CD14-positive monocyte (primary cell): ENCODE measurements around the gene ECSIT. TPM values are rescaled to one million over a fixed set of nuclear protein-coding genes. Genes with fewer than 3 reads are reported as not detected.
A peak's percentile ranks its signal among the peaks of the same experiment; 100 is the strongest.

Experiments
- DNase-seq, 3 donors: peaks; one replicate each; pipeline ENCODE4 v3.0.0-alpha.2; 2011 to 2022
- H2AFZ ChIP-seq: 2 replicates; pipeline ENCODE4 v1.6.0; 2012; ENCODE audit warnings: mild to moderate bottlenecking, low read depth, low read length, inconsistent platforms; ENCODE audit not compliant: insufficient read depth, poor library complexity, severe bottlenecking
- H3K27ac ChIP-seq, 2 donors: 1 replicate in 1 of 2; 2 replicates in 1 of 2; pipeline ENCODE4 v1.5.1; 2012 to 2013; ENCODE audit warnings: low read length in 2 of 2, control low read depth in 1 of 2, inconsistent platforms in 1 of 2, low read depth in 1 of 2, mild to moderate bottlenecking in 1 of 2
- H3K27me3 ChIP-seq, 2 donors: one replicate each; pipeline versions ENCODE4 v1.6.0 to v1.6.1; 2011 to 2013; ENCODE audit warnings: low read length in 2 of 2; ENCODE audit not compliant: control insufficient read depth in 2 of 2, insufficient read depth in 2 of 2
- H3K36me3 ChIP-seq, 2 donors: replicated peaks in 1 of 2; 1 replicate in 1 of 2; 2 replicates in 1 of 2; pipeline versions ENCODE4 v1.5.1 to v1.6.1; 2012 to 2013; ENCODE audit warnings: low read length in 2 of 2, control low read depth in 1 of 2, inconsistent platforms in 1 of 2, mild to moderate bottlenecking in 1 of 2; ENCODE audit not compliant: insufficient read depth in 2 of 2, control insufficient read depth in 1 of 2
- H3K4me1 ChIP-seq, 2 donors: 1 replicate in 1 of 2; 2 replicates in 1 of 2; pipeline versions ENCODE4 v1.5.1 to v1.6.1; 2012 to 2013; ENCODE audit warnings: low read length in 2 of 2, control low read depth in 1 of 2, inconsistent platforms in 1 of 2, mild to moderate bottlenecking in 1 of 2, moderate library complexity in 1 of 2; ENCODE audit not compliant: insufficient read depth in 2 of 2, control insufficient read depth in 1 of 2
- H3K4me2 ChIP-seq: replicated peaks from 2 replicates; pipeline ENCODE3; 2012; ENCODE audit warnings: low read length, moderate library complexity, mild to moderate bottlenecking; ENCODE audit not compliant: poor library complexity, severe bottlenecking; ENCODE audit errors: extremely low read depth
- H3K4me3 ChIP-seq, 3 experiments: fragments of 200-600 bp in 1 of 3; sonication (generic) in 1 of 3; replicated peaks in 1 of 3; 1 replicate in 2 of 3; 2 replicates in 1 of 3; pipeline ENCODE4 v1.5.1; 2011 to 2013; ENCODE audit warnings: low read length in 3 of 3, mild to moderate bottlenecking in 3 of 3, control low read depth in 2 of 3, low read depth in 2 of 3, inconsistent platforms in 1 of 3, moderate library complexity in 1 of 3
- H3K79me2 ChIP-seq: 2 replicates; pipeline ENCODE4 v1.6.0; 2012; ENCODE audit warnings: mild to moderate bottlenecking, control low read depth, inconsistent platforms, low read length, moderate library complexity; ENCODE audit not compliant: insufficient read depth
- H3K9ac ChIP-seq: 2 replicates; pipeline ENCODE4 v1.6.0; 2017; ENCODE audit warnings: low read length, mild to moderate bottlenecking; ENCODE audit not compliant: insufficient read depth, poor library complexity, severe bottlenecking
- H3K9me3 ChIP-seq, 2 donors: replicated peaks in 1 of 2; 1 replicate in 1 of 2; 2 replicates in 1 of 2; pipeline versions ENCODE4 v1.5.1 to v1.6.1; 2012 to 2013; ENCODE audit warnings: low read length in 2 of 2, control low read depth in 1 of 2; ENCODE audit not compliant: control insufficient read depth in 1 of 2, insufficient read depth in 1 of 2
- H4K20me1 ChIP-seq: 2 replicates; pipeline ENCODE4 v1.6.0; 2012; ENCODE audit warnings: mild to moderate bottlenecking, low read length, control low read depth, moderate library complexity; ENCODE audit not compliant: insufficient read depth
- H3K27ac Mint-ChIP-seq, 7 donors: one replicate each; pipeline ENCODE4 v1.8.0; 2020; ENCODE audit warnings: mild to moderate bottlenecking in 7 of 7, mixed read lengths in 7 of 7, moderate library complexity in 6 of 7, inconsistent platforms in 2 of 7
- H3K27me3 Mint-ChIP-seq, 3 donors: one replicate each; pipeline ENCODE4 v1.8.0; 2021 to 2022; ENCODE audit warnings: low read depth in 3 of 3, mild to moderate bottlenecking in 3 of 3, mixed read lengths in 3 of 3, moderate library complexity in 3 of 3, inconsistent platforms in 1 of 3
- H3K36me3 Mint-ChIP-seq, 2 donors: one replicate each; pipeline ENCODE4 v1.8.0; 2020; ENCODE audit warnings: mixed read lengths in 2 of 2, inconsistent platforms in 1 of 2, mild to moderate bottlenecking in 1 of 2
- H3K4me1 Mint-ChIP-seq: one replicate; pipeline ENCODE4 v1.8.0; 2020; ENCODE audit warnings: mild to moderate bottlenecking, mixed read lengths
- H3K4me3 Mint-ChIP-seq, 2 donors: one replicate each; pipeline ENCODE4 v1.8.0; 2020; ENCODE audit warnings: mild to moderate bottlenecking in 2 of 2, mixed read lengths in 2 of 2, moderate library complexity in 1 of 2
- H3K9me3 Mint-ChIP-seq, 7 donors: one replicate each; pipeline ENCODE4 v1.8.0; 2020 to 2022; ENCODE audit warnings: mixed read lengths in 7 of 7, mild to moderate bottlenecking in 6 of 7, moderate library complexity in 6 of 7, inconsistent platforms in 2 of 7
- CTCF ChIP-seq: fragments of 200-600 bp; IDR thresholded peaks from one replicate; pipeline ENCODE4 v1.8.0; 2022; ENCODE audit warnings: antibody characterized with exemption, mild to moderate bottlenecking
- WGBS: methylation state at CpG from one replicate; pipeline ENCODE4 v1.1.5; 2013; ENCODE audit warnings: missing lambda C conversion rate; ENCODE audit not compliant: insufficient coverage; 5-methylcytosine and 5-hydroxymethylcytosine counted together
- intact Hi-C, 2 donors: fragments of 100-400 bp; cut with micrococcal nuclease; formaldehyde crosslinking; loops; one replicate each; pipeline versions ENCODE4 v1.15.0 to v1.15.1; 2023
- polyA plus RNA-seq, 3 donors: library from polyadenylated mRNA; depleted of rRNA in 1 of 3; unstranded in 2 of 3; stranded (reverse) in 1 of 3; fragments of 300-500 nt in 2 of 3; fragments of >200 nt in 1 of 3; fragmentation: Illumina TruSeq in 2 of 3; gene quantifications; 1 replicate in 2 of 3; 2 replicates in 1 of 3; pipeline ENCODE4 v1.2.3, GENCODE V29; 2012 to 2021

Gene ECSIT
- polyA plus RNA-seq, 3 donors = 26.4 to 31.6 (median 28.3) TPM

- no peak overlapping the region for H2AFZ ChIP-seq
- peaks cover 7 to 14% of the 10 kb centered on the region in 2 donors for H3K9me3 ChIP-seq
- Mint-ChIP-seq H3K27me3 (peaks cover 18 to 28% (median 23%) of the 10 kb centered on the region in 3 donors), H3K4me1 (peaks cover 12% of the 10 kb centered on the region), H3K36me3 (peaks cover 19 to 28% of the 10 kb centered on the region in 2 donors), H3K4me3 (no peak overlapping the region), H3K9me3 (peaks cover 2 to 16% (median 9%) of the 10 kb centered on the region in 7 donors), H3K27ac (peak overlapping the region in 1 of 7 donors; percentile 30)
- no peaks in the 10 kb centered on the region for H4K20me1 ChIP-seq
- intact Hi-C loops = no loop called here
- H3K4me1 ChIP-seq = peaks cover 20 to 26% of the 10 kb centered on the region in 2 donors
- no peak for TF ChIP-seq CTCF
- no peak for DNase-seq
- H3K9ac ChIP-seq = no peak overlapping the region
- peaks cover 13 to 23% of the 10 kb centered on the region in 2 donors for H3K27me3 ChIP-seq
- H3K79me2 ChIP-seq = no peaks in the 10 kb centered on the region
- WGBS = 93% methylated on average over 13 of the region's 13 CpGs
- no peak overlapping the region for H3K27ac ChIP-seq
- H3K4me3 ChIP-seq = no peak overlapping the region
- H3K4me2 ChIP-seq = no peak overlapping the region
- H3K36me3 ChIP-seq = peaks cover 0 to 8% of the 10 kb centered on the region in 2 donors
Observed at GRCh38 chr19:11485245-11485837, 43.6 kb downstream of the ECSIT start.

GRCh38 chr19:11483366-11484111 is 45.4 kb downstream of the ECSIT start:
- H3K9ac ChIP-seq = no peak overlapping the region
- H4K20me1 ChIP-seq = no peaks in the 10 kb centered on the region
- H3K79me2 ChIP-seq = no peaks in the 10 kb centered on the region
- TF ChIP-seq CTCF = no peak
- Mint-ChIP-seq H3K4me1 (peaks cover 20% of the 10 kb centered on the region), H3K4me3 (no peak overlapping the region), H3K36me3 (peaks cover 11 to 18% of the 10 kb centered on the region in 2 donors), H3K27ac (no peak overlapping the region), H3K27me3 (peaks cover 26 to 43% (median 34%) of the 10 kb centered on the region in 3 donors), H3K9me3 (peaks cover 5 to 20% (median 11%) of the 10 kb centered on the region in 7 donors)
- intact Hi-C loops = loop anchor here in 1 of 2 donors (5.0 kb wide), 1 partner anchor 191 kb away; no protein-coding TSS in a partner anchor
- no peak overlapping the region for H3K4me3 ChIP-seq
- H3K9me3 ChIP-seq = peaks cover 7 to 21% of the 10 kb centered on the region in 2 donors
- 93% methylated on average over 37 of the region's 57 CpGs for WGBS
- H3K27ac ChIP-seq = no peak overlapping the region
- H3K4me1 ChIP-seq = peaks cover 31 to 44% of the 10 kb centered on the region in 2 donors
- H3K27me3 ChIP-seq = peaks cover 17 to 34% of the 10 kb centered on the region in 2 donors
- DNase-seq = no peak
- H3K36me3 ChIP-seq = no peaks in the 10 kb centered on the region
- H3K4me2 ChIP-seq = no peak overlapping the region
- H2AFZ ChIP-seq = no peak overlapping the region
